Neuron (in vitro differentiated cells): ENCODE measurements around the gene SEC31B.

Experiments
- H2AFZ ChIP-seq: one replicate; pipeline ENCODE4 v1.6.1; 2013; ENCODE audit warnings: low read depth, mild to moderate bottlenecking, inconsistent platforms, low read length, moderate library complexity
- H3K27me3 ChIP-seq: one replicate; pipeline ENCODE4 v1.6.1; 2013; ENCODE audit warnings: low read length; ENCODE audit not compliant: insufficient read depth
- H3K36me3 ChIP-seq: one replicate; pipeline ENCODE4 v1.6.1; 2013; ENCODE audit warnings: low read length; ENCODE audit not compliant: insufficient read depth
- H3K4me1 ChIP-seq: one replicate; pipeline ENCODE4 v1.6.1; 2013; ENCODE audit warnings: low read length; ENCODE audit not compliant: insufficient read depth
- H3K4me3 ChIP-seq: 2 replicates; pipeline ENCODE4 v1.5.1; 2013; ENCODE audit warnings: mild to moderate bottlenecking, low read length, moderate library complexity
- H3K9me3 ChIP-seq: one replicate; pipeline ENCODE4 v1.6.1; 2013; ENCODE audit warnings: low read length

SEC31B gene

GRCh38 chr10:100480002-100480401 lies 39.7 kb downstream of the SEC31B start:
- H3K9me3 ChIP-seq = no peaks in the 10 kb centered on the region
- H3K4me1 ChIP-seq = peaks cover 19% of the 10 kb centered on the region
- no peak overlapping the region for H2AFZ ChIP-seq
- H3K27me3 ChIP-seq = peaks cover 18% of the 10 kb centered on the region
- no peaks in the 10 kb centered on the region for H3K36me3 ChIP-seq
- H3K4me3 ChIP-seq = no peak overlapping the region

- Histone ChIP-seq H3K27me3 (peaks cover 18% of the 10 kb centered on the region), H3K36me3 (no peaks in the 10 kb centered on the region), H3K9me3 (no peaks in the 10 kb centered on the region), H3K4me3 (no peak overlapping the region), H3K4me1 (peaks cover 9% of the 10 kb centered on the region), H2AFZ (no peak overlapping the region)
These were observed 40.6 kb downstream of the SEC31B start for GRCh38 chr10:100479037-100479436.

DNA sequence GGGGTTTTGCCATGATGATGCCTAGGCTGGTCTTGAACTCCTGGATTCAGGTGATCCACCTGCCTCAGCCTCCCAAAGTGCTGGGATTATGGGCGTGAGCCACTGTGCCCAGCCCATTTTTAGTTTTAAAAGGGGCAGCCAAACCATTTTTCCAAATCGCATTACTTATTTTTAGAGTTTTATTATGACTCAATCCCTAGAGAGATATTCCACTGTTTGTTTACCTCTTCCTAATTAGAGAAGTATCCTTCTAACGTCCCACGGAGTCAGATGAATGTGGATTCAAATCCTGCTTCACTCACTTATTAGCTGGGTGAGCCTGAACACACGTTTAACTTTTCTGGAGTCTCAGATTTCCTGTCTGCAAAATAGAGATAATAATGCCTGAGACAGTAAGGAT lies 41.7 kb downstream of the SEC31B start:
- Histone ChIP-seq H3K4me3 (no peak overlapping the region), H3K36me3 (no peaks in the 10 kb centered on the region), H3K9me3 (no peaks in the 10 kb centered on the region), H3K27me3 (peaks cover 18% of the 10 kb centered on the region), H3K4me1 (peaks cover 4% of the 10 kb centered on the region), H2AFZ (no peak overlapping the region)

GRCh38 chr10:100470367-100470766 lies 49.3 kb downstream of the SEC31B start:
- Histone ChIP-seq H3K4me1 (no peaks in the 10 kb centered on the region), H3K27me3 (peaks cover 12% of the 10 kb centered on the region), H2AFZ (no peak overlapping the region), H3K4me3 (no peak overlapping the region), H3K9me3 (no peaks in the 10 kb centered on the region), H3K36me3 (no peaks in the 10 kb centered on the region)

DNA sequence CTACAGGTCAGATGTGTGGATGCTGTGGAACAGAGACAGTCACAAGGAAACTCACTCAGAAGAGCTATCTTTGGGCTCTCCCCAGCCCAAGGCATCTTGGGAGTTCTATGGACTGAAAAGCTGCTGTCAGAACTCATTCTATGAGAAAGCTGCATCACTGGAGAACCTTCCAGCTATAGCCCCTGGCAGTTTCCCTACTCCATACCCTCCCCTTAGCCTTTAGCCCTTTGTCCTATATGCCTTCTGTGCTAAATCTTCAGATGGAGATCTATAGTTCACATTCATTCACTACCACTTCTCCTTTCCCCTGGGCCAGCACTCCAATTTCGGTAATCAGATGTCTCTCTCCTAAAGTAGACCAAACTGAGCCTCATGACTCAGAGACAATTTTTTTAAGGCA lies 49.9 kb downstream of the SEC31B start:
- no peaks in the 10 kb centered on the region for H3K9me3 ChIP-seq
- peaks cover 12% of the 10 kb centered on the region for H3K27me3 ChIP-seq
- no peak overlapping the region for H3K4me3 ChIP-seq
- H2AFZ ChIP-seq = no peak overlapping the region
- no peaks in the 10 kb centered on the region for H3K4me1 ChIP-seq
- no peaks in the 10 kb centered on the region for H3K36me3 ChIP-seq

- peaks cover 12% of the 10 kb centered on the region for H3K27me3 ChIP-seq
- H3K36me3 ChIP-seq = no peaks in the 10 kb centered on the region
- no peak overlapping the region for H2AFZ ChIP-seq
- H3K4me3 ChIP-seq = no peak overlapping the region
- H3K4me1 ChIP-seq = peaks cover 6% of the 10 kb centered on the region
- no peaks in the 10 kb centered on the region for H3K9me3 ChIP-seq
These were observed 50.7 kb downstream of the SEC31B start for GRCh38 chr10:100468978-100469377.

DNA sequence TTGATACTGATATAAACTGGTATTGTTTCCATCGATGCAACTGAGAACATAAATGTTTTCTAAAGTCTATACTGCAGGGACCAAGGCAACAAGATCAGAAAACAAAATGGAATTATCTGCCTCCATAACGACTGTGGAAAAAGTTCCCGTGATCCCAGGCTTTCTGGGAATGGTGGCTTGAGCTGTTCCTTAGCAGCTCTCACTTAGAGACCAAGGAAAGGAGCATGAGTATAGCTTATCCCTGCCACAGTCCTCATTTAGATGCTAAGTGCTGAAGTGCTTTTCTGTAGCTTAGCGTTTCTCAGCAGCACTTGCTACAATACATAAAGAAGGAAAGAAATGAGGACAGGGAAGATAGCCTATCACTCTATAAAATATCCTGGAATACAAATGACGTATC lies 51.3 kb downstream of the SEC31B start:
- H2AFZ ChIP-seq = no peak overlapping the region
- H3K27me3 ChIP-seq = peaks cover 13% of the 10 kb centered on the region
- H3K36me3 ChIP-seq = no peaks in the 10 kb centered on the region
- no peak overlapping the region for H3K4me3 ChIP-seq
- H3K4me1 ChIP-seq = peaks cover 6% of the 10 kb centered on the region
- H3K9me3 ChIP-seq = no peaks in the 10 kb centered on the region

DNA sequence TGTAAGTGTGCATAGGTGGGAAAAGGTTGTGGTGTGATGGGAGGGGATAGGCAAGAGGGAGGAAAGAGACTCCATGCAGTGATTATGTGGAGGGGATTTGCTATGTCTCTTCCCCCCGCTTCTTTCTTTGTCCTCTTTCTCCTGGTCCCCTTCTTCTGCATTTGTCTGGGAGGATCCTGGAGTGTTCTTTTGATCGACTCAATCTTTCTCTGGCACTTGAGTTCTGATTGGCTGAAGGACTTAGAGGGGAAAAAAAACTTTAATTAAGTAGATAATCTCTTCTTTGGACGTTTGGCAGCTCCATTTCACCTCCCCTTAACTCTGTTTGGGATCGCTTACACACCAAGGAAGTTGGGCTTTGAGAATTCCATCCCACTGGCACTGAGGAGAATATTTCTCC lies 57.0 kb downstream of the SEC31B start, which contains the start of gene WNT8B:
Gene WNT8B, plus strand, starts transcription at position 301 of the 400 bp plus-strand sequence. CDS start 160 bp downstream, outside the sequence.
- Histone ChIP-seq H3K4me1 (peaks cover 6% of the 10 kb centered on the region), H3K36me3 (no peaks in the 10 kb centered on the region), H3K9me3 (no peaks in the 10 kb centered on the region), H3K4me3 (no peak within 1 kb of the TSS), H2AFZ (no peak within 1 kb of the TSS), H3K27me3 (peaks cover 14% of the 10 kb centered on the region)

DNA sequence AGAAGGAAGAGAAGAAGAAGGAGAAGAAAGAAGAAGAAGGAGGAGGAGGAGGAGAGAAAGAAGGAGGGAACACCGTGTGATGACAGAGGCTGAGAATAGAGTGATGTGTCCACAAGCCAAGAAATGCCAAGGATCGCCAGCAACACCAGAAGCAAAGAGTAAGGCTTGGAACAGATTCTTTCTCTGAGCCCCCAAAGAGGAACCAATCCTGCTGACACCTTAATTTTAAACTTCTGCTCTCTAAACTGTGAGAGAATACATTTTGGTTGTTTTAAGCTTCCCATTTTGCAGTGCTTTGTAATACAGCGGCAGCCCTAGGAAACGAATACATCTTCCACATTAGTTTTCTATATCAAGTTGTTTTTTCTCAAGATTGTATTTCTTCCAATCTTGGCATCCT lies 70.7 kb downstream of the SEC31B start:
- no peaks in the 10 kb centered on the region for H3K4me1 ChIP-seq

GRCh38 chr10:100447663-100448062 lies 72.0 kb downstream of the SEC31B start:
- H3K36me3 ChIP-seq = no peaks in the 10 kb centered on the region
- no peaks in the 10 kb centered on the region for H3K9me3 ChIP-seq
- no peak overlapping the region for H3K4me3 ChIP-seq
- H3K27me3 ChIP-seq = no peaks in the 10 kb centered on the region
- H3K4me1 ChIP-seq = no peaks in the 10 kb centered on the region
- no peak overlapping the region for H2AFZ ChIP-seq

More for the DNA sequence above, 70.7 kb downstream of the SEC31B start:
- H3K9me3 ChIP-seq = no peaks in the 10 kb centered on the region
- H3K4me3 ChIP-seq = no peak overlapping the region
- H3K27me3 ChIP-seq = no peaks in the 10 kb centered on the region
- no peaks in the 10 kb centered on the region for H3K36me3 ChIP-seq
- no peak overlapping the region for H2AFZ ChIP-seq

DNA sequence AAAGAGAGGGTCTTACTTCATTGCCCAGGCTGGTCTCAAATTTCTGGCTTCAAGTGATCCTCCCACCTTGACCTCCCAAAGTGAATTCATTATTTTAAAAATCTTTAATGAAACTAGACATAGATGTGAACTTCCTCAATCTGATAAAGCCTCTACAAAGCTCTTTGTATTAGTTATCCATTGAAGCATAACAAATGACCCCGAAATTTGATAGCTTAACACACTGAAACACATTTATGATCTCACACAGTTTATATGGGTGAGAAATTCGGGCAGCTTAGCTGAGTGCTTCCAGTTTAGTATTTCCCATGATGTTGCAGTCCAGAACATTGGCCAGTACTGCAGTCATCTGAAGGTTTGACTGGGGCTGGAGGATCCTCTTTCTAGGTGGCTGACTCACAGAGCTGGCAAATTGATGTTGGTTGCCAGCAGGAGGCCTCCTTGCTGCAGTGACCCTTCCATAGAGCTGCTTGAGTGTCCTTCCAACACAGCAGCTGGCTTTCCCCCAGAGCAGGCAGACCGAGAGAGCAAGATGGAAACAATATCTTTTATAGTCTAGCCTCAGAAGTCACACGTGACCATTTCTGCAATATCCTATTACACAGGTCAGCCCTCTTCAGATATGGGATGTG lies 73.4 kb downstream of the SEC31B start:
- H2AFZ ChIP-seq = no peak overlapping the region

GRCh38 chr10:100442548-100442947 lies 77.1 kb downstream of the SEC31B start:
- no peak overlapping the region for H3K4me3 ChIP-seq
- H3K36me3 ChIP-seq = no peaks in the 10 kb centered on the region
- no peak overlapping the region for H2AFZ ChIP-seq
- no peaks in the 10 kb centered on the region for H3K27me3 ChIP-seq
- H3K9me3 ChIP-seq = no peaks in the 10 kb centered on the region
- H3K4me1 ChIP-seq = no peaks in the 10 kb centered on the region

More for the DNA sequence above, 73.4 kb downstream of the SEC31B start:
- no peak overlapping the region for H3K4me3 ChIP-seq
- H3K4me1 ChIP-seq = no peaks in the 10 kb centered on the region
- no peaks in the 10 kb centered on the region for H3K27me3 ChIP-seq
- H3K9me3 ChIP-seq = no peaks in the 10 kb centered on the region
- no peaks in the 10 kb centered on the region for H3K36me3 ChIP-seq

DNA sequence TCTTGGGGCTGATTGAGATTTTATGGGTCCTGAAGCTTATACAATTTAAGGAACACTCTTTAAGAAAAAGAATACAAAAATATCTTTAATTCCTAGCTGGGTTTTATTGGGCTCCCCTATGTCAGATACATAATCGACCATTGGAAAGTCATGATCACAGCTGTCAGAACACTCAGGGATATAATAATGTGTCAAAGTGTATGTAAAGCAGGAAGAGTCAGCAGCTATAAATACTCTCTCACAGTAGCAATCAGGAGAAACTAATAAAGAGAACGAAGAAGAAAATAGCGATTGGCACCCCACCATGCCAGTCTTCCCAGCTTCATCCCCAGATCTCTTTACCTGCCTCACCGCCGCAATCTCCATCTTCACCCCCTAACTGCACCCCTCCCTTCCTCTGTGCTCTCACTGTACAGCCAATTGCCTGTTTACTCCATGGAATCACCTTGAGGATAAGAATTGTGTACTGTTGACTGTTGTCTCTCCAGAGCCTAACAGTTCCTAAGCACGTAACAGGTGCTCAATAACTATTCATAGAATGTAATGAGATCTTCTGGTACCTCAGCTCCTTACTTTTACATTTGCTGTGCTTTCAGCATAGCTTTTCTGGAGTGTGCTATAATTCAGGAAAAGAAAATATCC lies 80.9 kb downstream of the SEC31B start:
- Histone ChIP-seq H3K9me3 (no peaks in the 10 kb centered on the region), H3K36me3 (no peaks in the 10 kb centered on the region), H2AFZ (no peak overlapping the region), H3K4me1 (no peaks in the 10 kb centered on the region), H3K4me3 (no peak overlapping the region), H3K27me3 (no peaks in the 10 kb centered on the region)
